NB4 (cell line): ENCODE results near the gene NPTXR.

Source experiments
- MYC ChIP-seq: IDR thresholded peaks from 2 replicates; pipeline ENCODE4 v1.6.1; 2011; ENCODE audit warnings: low read depth, low read length
- POLR2A ChIP-seq: IDR thresholded peaks from 2 replicates; pipeline ENCODE4 v1.6.1; 2011; ENCODE audit warnings: mild to moderate bottlenecking; ENCODE audit not compliant: insufficient read length; ENCODE audit errors: extremely low read depth
- TF ChIP-seq, protein P1 (sequence below): IDR thresholded peaks from one replicate; pipeline ENCODE4 v1.5.1; 2012; ENCODE audit warnings: low read depth, low read length
- TF ChIP-seq, protein P2 (sequence below): IDR thresholded peaks from 2 replicates; pipeline ENCODE4 v1.6.1; 2011; ENCODE audit warnings: low read depth, low read length

DNA sequence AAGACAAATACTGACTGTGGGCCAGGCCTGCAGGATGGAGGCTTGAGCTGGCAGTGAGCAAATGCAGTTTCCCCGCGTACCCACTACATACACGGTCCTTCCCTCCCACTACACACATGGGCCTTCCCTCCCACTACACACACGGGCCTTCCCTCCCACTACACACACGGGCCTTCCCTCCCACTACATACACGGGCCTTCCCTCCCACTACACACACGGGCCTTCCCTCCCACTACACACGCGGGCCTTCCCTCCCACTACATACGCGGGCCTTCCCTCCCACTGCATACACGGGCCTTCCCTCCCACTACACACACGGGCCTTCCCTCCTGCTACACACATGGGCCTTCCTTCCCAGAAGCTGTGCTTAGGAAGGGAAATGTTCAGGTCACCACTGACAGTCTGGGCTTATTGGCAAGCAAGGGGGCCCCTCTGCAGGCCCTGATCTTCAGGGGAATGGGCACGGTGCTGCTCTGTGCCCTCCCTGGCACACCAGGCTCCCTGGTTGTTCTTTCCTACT lies 60.7 kb downstream of the NPTXR start:
- TF ChIP-seq, protein P1, sequence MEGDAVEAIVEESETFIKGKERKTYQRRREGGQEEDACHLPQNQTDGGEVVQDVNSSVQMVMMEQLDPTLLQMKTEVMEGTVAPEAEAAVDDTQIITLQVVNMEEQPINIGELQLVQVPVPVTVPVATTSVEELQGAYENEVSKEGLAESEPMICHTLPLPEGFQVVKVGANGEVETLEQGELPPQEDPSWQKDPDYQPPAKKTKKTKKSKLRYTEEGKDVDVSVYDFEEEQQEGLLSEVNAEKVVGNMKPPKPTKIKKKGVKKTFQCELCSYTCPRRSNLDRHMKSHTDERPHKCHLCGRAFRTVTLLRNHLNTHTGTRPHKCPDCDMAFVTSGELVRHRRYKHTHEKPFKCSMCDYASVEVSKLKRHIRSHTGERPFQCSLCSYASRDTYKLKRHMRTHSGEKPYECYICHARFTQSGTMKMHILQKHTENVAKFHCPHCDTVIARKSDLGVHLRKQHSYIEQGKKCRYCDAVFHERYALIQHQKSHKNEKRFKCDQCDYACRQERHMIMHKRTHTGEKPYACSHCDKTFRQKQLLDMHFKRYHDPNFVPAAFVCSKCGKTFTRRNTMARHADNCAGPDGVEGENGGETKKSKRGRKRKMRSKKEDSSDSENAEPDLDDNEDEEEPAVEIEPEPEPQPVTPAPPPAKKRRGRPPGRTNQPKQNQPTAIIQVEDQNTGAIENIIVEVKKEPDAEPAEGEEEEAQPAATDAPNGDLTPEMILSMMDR: no peak
- no peak for TF ChIP-seq POLR2A
- TF ChIP-seq, protein P2, sequence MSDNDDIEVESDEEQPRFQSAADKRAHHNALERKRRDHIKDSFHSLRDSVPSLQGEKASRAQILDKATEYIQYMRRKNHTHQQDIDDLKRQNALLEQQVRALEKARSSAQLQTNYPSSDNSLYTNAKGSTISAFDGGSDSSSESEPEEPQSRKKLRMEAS: no peak
- TF ChIP-seq MYC: no peak
